NCI-H748 (cell line): ENCODE data around the gene INSYN2A.

ENCODE experiments used
- DNase-seq: peaks from one replicate; lab custom pipeline; 2025; ENCODE audit not compliant: unreplicated experiment; lab: John Stamatoyannopoulos, UW

Gene INSYN2A

DNA sequence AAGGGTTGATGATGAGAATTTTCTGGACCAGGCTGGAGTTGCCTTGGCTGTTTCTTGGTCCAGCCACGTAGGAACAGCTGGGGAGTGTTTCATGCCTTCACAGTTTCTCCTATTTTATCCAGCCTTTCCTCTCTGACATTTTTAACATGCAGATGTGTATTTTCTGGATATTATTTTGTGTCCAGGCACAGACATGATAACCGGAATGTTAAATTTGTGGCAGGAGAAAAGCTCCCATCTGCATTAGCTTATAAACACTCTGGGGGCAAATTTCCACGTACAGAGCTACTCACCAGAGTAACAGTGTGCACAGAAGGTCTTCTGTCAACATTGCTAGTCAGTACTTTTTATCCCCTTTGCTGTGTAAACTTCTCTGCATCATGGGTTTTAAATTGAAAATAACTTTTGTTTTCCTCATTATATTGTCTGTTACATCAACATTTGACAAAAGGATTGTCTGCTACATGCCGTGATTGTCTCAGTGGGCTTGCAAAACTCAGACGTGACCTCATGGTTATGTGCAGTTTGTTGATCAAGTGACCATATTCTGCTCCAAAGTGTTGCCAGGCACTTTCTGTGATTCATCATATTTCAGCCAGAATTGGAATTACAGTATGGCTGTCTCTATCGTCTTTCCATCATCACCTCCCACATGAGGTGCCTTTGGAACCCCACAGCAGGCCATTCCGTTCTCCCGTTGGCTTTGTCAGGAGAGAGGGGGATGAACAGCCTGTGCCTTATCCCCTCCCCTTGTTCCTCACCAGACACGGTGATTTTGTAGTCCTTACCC lies 41.4 kb downstream of the INSYN2A start:
- DNase-seq, result no peak

DNA sequence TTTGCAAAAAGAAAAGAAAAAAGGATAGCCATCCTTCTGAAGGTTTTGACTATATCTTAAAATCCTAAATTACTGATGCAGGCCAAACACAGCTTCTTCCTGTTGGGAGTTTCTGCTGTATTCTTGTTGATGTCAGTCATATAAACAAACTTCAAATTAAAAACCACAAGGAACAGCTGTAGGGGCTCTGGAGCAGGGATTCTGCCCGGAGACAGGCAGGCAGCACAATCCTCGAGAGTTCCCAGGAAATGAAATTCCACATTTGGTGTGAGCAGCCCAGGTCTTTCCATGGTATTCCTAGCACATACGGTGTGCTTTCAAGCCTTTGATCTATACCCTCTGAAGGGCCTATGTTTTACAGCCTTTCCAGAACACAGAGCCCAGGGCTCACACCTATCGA lies 43.2 kb downstream of the INSYN2A start:
- no peak for DNase-seq

DNA sequence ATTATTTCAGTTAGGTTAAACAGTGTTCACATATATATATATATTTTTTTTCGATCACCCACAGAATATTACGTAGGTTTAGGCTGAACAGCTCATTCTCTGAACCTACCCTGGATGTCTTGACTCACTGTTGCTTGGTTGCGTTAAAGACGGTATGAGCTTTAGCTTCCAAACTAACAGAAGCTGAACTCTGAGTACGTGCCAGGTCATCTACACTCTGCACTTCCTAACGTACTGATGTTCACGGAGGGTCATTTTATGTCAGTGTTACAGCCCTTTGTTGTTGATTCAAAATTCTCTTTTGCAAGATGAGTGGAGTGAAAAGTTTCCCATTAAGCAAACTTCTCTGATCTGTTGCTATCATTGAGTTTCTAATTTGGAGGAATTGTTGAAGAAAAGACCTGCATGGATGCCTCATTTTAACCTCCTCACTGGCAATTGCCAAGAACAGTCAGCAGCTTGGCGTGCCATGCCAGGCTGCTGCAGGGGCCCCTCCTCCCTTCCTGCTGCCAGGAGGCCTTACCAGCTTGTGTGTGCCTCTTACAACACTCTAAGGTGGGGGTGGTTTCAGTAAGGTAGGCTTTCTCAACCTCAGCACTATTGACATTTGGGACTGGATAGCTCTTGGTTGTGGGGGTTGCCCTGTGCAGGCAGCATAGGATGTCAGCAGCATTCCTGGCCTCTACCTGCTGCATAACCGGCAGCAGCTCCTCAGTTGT lies 44.3 kb downstream of the INSYN2A start:
- DNase-seq, result no peak

DNA sequence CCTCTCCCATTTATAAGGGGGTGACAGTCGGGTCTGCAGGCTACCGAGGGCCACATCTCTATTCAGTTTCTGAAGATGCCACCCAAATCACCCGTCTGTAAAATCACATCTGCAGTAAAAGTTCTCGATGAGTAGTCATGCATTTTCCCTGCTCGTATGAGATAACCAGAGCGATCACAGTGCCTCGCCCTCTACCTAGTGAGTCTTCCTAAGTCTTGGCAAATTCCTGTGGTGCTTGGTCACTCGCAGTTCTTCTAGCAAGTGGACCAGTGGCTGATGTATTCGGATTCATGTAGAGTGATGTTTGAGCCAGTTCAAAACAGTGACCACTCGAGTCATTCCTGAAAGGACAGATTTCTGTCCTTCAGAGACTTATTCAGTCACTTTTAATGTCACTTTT lies 44.9 kb downstream of the INSYN2A start:
- DNase-seq, result no peak

DNA sequence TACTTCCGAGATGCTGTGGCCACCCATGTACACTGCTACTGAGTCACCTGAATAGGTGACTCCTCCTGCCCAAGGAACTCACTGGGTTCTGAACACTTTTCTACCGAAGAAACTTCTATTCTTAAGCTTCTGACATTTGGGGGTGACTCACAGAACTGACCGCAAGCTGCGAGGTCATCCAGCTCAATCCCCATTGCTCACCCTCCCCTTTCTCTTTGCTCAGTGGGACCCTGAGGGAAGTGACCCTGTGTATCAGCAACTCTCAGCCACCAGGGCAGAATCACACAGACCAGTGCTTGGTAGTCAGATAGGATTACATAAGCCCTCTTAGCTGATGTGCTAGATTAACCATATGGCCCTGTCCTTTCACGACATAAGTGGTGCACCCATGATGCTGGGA lies 46.3 kb downstream of the INSYN2A start:
- no peak for DNase-seq

DNA sequence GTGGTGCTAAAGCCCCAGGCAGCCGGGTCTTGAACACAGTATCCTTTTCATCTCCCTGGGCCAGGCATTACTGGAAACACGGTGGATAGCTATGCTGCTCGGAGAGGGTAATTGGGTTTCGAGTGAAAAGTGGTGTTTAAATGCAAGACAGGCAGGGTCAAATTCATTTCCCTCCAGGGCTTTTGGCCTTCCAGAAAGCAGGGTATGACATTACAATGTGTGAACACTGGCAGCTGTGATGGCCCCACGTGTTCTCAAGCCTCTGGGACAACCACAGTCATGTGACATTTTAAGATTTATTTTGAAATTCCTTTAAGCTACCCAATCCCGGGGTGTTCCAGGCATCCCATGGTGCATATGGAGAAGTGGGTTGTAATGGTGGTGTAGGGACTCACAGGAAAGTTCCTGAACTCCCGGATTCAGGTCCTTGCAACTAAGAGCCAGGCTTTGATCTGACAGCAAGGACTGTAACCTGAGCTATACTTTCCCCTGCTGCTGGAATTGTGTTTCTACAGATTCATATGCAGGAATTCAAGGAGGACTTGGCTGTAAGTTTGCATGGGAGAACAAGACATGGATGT lies 46.8 kb downstream of the INSYN2A start:
- DNase-seq, result no peak

DNA sequence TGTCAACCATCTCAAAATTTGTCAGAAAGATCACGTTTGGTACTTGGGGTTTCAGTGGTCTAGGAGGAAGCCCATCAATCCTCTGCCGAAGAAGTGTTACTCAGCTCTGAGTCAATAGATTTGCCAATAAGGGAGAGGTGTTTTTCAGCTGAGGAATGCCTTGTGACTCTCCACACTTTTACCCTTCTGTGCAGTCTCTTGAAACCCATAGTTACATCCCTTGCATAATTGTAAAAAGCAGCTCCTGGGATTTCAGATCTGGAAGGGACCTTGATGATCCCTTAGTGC lies 47.5 kb downstream of the INSYN2A start:
- DNase-seq, result no peak

DNA sequence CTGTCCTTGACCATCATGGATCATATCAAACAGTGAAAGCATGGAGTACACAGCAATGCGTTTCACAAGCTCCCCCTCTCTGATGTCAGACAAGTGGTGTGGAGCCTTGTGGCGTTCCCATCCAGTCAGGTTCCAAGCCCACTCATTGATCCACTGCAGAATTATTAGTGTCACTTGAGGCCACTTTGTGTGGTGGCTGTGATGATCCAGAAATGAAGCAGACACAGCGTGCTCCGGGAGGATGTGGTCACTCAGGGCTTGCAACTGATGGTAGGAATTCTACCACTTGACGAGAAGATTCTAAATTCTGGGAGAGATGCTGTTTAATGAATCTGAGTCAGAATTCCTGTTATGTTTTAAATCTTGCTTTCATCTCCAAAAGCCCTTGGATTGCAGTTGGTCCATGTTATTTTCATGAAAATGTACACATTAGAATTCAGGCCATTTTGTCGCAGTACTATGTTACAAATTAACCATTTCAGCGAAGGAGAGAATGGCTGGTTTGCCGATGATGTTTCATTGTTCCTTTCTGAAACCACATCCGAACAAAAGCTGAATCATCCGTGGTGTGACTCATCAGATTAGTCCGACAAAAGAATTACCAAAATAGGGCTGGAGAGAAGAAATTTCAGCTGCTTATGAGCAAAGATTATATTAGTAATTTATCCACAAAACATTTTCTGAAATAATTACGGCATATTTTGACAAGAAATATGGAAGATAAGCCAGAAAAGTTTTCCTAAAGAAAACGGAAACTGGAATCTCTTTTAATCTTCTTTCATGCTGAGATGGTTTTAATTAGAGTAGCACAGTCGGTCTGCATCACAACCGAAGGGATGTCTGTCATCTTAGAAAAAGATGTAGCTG lies 48.1 kb downstream of the INSYN2A start:
- DNase-seq, result no peak

DNA sequence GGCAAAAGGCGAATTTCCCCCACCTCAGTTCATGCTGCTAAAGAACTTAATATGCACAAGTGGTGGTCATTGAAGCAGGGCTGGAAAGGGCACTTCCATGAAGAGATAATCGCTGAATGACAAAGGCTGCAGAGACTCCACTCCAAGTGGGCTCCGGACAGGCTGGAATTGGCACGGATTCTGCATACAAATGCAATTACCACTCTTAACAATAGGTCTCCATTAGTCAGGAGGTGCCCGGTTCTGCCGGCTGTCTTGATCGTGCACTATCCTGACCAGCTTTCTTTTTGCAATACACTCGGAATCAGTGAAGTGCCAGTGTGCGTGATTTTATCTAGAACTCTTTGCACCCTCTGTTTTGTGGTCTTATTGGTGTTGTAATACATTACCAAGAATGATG lies 49.7 kb downstream of the INSYN2A start:
- DNase-seq, result peak; percentile 65
